Peyer's patch (tissue), 4 donors: ENCODE results near the gene MED16.

Experiments used
- CTCF ChIP-seq, 6 experiments: fragments of 450-650 bp in 4 of 6; fragments of 200-600 bp in 2 of 6; sonication (generic) in 1 of 6; IDR thresholded peaks; one replicate each; pipeline ENCODE4 v1.5.1; 2017 to 2019; ENCODE audit warnings: antibody characterized with exemption in 6 of 6, mild to moderate bottlenecking in 3 of 6, moderate library complexity in 1 of 6
- POLR2A ChIP-seq, 2 donors: fragments of 450-650 bp; IDR thresholded peaks; one replicate each; pipeline ENCODE4 v1.5.1; 2017; ENCODE audit warnings: antibody characterized with exemption in 2 of 2, mild to moderate bottlenecking in 2 of 2, moderate library complexity in 2 of 2

- no peak for TF ChIP-seq CTCF (IDR thresholded peaks at IDR 0.05)
- no peak for TF ChIP-seq POLR2A (IDR thresholded peaks at IDR 0.05)
Observed at GRCh38 chr19:873084-873483, 19.9 kb downstream of the MED16 start.
